Fibroblast of mammary gland (primary cell): ENCODE data around the gene ADA.
"Not testable (repeated sequence)": the region's sequence is repeated elsewhere in the genome, so short reads cannot be mapped to it uniquely, and the experiment has no call there.

Experiments
- DNase-seq: peaks from one replicate; pipeline ENCODE4 v3.0.0-alpha.2; 2010; ENCODE audit warnings: low read depth
- H3K4me3 ChIP-seq: 2 replicates; pipeline ENCODE4 v1.5.1; 2011; ENCODE audit warnings: low read depth, mild to moderate bottlenecking, low read length, moderate library complexity; ENCODE audit not compliant: control insufficient read depth
- TF ChIP-seq, protein P1 (sequence below): conservative IDR thresholded peaks from 2 replicates; pipeline ENCODE4 v1.5.1; 2011; ENCODE audit warnings: low read depth, low read length, inconsistent platforms; ENCODE audit not compliant: control insufficient read depth, insufficient read depth

Gene ADA

DNA sequence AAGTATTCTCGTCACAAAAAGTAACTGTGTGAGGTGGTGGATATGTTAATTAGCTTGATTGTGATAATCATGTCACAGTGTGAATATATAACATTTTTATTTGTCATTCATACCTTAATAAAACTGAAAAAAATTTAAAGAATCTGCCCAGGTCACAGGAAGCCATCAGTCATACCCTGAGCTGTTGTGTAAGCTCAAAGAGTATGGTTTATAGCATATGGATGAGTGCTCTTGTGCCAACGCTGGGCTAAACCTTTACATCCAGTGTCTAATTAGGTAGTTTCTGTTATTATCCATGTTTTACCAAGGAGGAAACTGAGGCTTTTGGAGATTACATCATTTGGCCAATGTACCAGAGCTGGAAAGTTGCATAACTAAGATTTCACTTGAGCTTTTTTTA, 57.7 kb downstream of the ADA start:
- H3K4me3 ChIP-seq, result no peak overlapping the region
- no peak for DNase-seq
- TF ChIP-seq, protein P1, sequence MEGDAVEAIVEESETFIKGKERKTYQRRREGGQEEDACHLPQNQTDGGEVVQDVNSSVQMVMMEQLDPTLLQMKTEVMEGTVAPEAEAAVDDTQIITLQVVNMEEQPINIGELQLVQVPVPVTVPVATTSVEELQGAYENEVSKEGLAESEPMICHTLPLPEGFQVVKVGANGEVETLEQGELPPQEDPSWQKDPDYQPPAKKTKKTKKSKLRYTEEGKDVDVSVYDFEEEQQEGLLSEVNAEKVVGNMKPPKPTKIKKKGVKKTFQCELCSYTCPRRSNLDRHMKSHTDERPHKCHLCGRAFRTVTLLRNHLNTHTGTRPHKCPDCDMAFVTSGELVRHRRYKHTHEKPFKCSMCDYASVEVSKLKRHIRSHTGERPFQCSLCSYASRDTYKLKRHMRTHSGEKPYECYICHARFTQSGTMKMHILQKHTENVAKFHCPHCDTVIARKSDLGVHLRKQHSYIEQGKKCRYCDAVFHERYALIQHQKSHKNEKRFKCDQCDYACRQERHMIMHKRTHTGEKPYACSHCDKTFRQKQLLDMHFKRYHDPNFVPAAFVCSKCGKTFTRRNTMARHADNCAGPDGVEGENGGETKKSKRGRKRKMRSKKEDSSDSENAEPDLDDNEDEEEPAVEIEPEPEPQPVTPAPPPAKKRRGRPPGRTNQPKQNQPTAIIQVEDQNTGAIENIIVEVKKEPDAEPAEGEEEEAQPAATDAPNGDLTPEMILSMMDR, result no peak

DNA sequence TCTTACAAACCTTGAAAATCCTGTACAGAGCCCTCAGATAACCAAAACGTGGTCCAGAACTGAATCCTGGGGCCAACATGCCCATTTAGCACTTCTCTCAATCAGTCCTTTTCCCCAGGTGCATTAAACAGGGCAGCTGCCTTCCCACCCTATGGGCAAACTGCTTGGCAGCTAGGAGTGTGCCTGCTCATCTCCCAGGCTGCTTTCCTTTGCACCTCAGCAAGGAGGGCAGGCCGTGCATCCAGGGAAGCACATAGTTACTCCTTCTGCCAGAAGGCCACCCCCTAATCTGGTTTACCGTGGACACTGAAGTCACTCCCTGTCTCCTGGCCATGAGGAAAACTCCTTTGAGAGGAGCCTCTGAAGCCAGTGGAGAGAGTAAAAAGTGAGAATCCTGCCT, 59.1 kb downstream of the ADA start:
- TF ChIP-seq, protein P1, result no peak
- H3K4me3 ChIP-seq, result no peak overlapping the region
- DNase-seq, result no peak

DNA sequence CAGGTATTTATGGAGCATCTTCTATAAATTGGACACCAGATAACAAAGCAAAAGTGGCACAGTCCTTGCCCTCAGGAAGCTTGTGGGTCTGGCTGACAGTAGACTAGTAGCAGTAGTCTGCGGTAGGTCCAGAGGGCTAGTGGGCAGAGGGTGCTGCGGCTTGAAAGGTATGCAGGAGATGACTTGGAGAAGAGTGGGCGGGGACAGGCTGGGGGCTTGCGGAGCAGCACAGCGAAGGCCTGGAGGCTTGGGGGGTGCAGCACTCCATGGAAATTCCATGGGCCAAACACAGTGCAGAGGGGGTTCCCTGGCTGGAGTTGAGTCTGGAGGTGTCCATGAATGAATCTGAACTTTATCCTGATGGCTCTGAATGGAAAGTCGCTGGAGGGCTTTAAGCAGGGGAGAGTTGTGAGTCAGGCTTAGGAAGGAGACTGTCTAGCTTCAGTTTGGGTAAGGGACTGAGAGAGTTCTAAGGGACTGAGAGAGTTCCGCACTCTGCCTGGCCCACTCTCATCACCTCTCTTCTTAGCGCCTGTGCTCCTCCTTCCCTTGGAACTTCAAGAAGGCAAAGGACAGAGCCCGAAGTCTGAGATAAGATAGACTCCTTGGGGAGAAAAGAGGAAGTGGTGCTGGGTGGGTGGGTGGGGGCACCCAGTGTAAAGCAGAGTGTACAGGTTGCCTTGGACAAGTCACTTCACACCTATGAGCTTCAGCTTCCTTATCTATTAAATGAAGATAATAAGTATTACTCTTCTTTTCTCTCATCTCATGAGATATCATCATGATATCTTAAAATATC, 60.3 kb downstream of the ADA start:
- H3K4me3 ChIP-seq, result no peak overlapping the region
- no peak for DNase-seq
- TF ChIP-seq, protein P1, result no peak

DNA sequence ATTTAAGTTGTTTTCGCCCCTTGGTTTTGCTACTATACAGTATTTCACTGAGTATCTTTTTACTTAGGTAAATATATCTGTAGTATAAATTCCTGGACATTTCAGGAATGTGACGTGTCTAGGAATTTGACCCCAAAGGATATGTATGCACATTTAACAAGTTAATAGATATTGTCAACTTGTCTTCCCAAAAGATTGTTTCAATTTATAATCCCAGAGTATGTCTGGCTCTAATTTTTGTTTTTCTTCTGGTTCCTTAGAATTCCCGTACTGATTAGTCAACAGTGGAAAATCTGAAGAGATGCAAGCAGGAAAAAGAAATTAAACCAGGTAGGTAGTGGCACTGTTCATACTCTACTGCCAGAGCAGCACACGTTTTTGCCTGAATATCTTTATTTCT, 62.0 kb downstream of the ADA start:
- no peak for DNase-seq
- H3K4me3 ChIP-seq, result no peak overlapping the region
- TF ChIP-seq, protein P1, result no peak

DNA sequence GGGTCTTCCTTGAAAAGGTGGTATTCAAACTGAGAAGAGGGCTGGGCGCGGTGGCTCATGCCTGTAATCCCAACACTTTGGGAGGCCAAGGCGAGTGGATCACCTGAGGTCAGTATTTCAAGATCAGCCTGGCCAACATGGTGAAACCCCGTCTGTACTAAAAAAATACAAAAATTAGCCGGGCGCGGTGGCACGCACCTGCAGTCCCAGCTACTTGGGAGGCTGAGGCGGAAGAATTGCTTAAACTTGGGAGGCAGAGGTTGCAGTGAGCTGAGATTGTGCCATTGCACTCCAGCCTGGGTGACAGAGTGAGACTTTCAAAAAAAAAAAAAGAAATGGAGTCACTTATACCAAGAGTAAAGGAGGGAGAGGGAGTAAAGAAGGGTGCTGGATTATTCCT, 63.2 kb downstream of the ADA start:
- not testable (repeated sequence) for H3K4me3 ChIP-seq, DNase-seq

DNA sequence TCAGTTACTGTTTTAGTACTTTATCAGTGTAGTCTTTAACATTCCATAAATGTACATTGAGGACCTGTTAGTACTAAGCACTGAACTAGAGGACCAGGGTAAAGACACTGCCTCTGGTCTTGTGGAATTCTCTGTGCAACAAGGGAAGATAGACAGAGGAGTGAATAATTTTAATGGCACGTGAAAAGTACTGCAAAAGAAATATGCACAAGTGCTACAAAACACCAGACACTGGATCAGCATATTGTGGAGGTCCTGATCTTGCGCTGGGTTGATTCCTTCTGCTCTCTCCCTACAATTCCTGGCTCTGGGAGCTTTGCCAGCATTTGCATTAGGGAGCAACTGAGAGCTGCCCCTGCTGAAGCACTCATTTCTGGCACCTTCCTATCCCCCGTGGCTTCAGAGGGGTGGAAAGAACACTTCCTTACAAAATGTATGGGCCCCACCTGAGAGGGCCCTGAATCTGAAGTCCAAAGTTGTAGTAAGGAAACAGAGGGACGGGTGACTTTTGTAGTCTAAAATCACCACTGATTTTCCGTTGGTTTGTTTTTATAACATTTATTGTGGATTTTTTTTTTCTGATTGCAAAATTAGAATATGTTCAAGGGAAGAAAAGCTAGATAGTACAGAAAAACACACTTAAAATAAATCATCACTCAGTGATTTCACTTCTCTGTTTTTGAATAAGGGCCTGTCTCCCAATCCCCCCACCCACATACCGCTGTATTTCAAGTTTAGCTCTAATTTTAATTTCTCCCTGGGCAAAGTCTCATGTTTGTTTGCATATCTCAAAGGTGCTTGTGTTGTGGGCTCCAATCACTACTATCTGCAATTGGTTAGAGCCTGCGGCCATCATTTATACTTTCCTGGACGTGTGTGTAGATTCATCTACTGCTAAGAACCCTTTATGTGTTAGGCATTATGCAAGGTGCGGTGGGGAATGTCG, 64.2 kb downstream of the ADA start:
- H3K4me3 ChIP-seq, result no peak overlapping the region
- no peak for DNase-seq
- TF ChIP-seq, protein P1, result no peak

DNA sequence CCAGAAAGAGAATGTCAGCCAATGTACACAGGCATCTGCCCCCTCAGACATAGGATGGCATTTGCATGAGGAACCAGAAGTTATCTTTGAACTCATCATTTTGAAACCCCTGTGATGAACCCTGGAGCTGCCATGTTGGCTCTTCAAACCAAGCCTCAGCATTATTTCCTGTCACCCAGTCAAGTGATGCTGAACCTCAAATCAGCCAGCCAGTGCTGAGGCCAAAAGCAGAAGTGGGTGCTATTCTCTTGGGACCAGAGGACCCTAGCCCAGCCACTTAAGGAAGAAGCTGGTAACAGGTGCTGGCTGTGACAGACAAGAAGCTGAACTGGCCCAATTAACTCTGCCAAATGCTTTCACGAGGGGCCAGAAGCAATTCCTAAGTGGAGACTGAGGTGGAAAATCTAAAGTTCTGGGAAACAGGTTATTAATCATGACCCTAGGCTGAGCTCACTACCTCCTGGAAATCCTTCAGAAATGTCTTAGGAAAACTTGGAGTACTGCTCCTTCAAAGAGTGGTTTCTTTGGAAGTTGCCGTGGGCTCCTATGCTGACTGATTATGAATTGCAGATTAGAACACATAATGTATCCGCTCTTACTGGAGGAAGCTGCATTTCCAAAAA, 65.1 kb downstream of the ADA start:
- no peak for DNase-seq
- H3K4me3 ChIP-seq, result no peak overlapping the region
- TF ChIP-seq, protein P1, result no peak
